HG03575 (cell line): ENCODE measurements around the gene PRICKLE2.

Experiments used
- ATAC-seq: cut with Tn5 transposase; IDR thresholded peaks from one replicate; pipeline ENCODE4 v1.9.1; 2021; ENCODE audit not compliant: unreplicated experiment, insufficient number of reproducible peaks, low FRiP score; ENCODE audit errors: extremely low read depth

PRICKLE2 gene

DNA sequence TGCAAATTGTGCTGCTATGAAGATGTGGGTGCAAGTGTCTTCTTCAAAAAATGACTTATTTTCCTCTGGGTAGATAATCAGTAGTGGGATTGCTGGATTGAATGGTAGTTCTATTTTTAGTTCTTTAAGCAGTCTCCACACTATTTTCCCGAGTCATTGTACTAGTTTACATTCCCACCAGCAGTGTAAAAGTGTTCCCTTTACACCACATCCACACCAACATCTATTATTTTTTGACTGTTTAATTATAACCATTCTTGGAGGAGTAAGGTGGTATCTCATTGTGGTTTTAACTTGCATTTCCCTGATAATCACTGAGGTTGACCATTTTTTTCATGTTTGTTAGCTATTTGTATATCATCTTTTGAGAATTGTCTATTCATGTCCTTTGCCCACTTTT is 182.3 kb downstream of the PRICKLE2 start:
- no peak for ATAC-seq
